HG03108 (cell line): ENCODE data around the gene HOXB3.
A peak's percentile ranks its signal among the peaks of the same experiment; 100 is the strongest.
"Not testable (repeated sequence)": the region's sequence is repeated elsewhere in the genome, so short reads cannot be mapped to it uniquely, and the experiment has no call there.

ENCODE experiments used
- ATAC-seq: cut with Tn5 transposase; IDR thresholded peaks from one replicate; pipeline ENCODE4 v1.9.1; 2021; ENCODE audit warnings: moderate library complexity; ENCODE audit not compliant: unreplicated experiment

HOXB3 gene

GRCh38 chr17:48547808-48548522 lies 42.1 kb downstream of the HOXB3 start:
- ATAC-seq: no peak

GRCh38 chr17:48546924-48547807 lies 42.9 kb downstream of the HOXB3 start:
- no peak for ATAC-seq

- ATAC-seq: no peak
Measured at GRCh38 chr17:48546137-48546923, 43.7 kb downstream of the HOXB3 start.

- no peak for ATAC-seq
Measured at GRCh38 chr17:48545539-48545938, 44.5 kb downstream of the HOXB3 start.

- ATAC-seq: no peak
Measured at GRCh38 chr17:48545022-48545375, 45.0 kb downstream of the HOXB3 start, which contains the start of gene HOXB2. Gene HOXB2 (minus strand): TSS chr17:48545109. CDS start chr17:48544911, 198 bp downstream.

GRCh38 chr17:48544349-48545021 lies 45.6 kb downstream of the HOXB3 start:
- ATAC-seq: no peak

GRCh38 chr17:48543854-48544348 lies 46.1 kb downstream of the HOXB3 start:
- ATAC-seq: no peak

- peak; percentile 60 for ATAC-seq
Measured at GRCh38 chr17:48543107-48543853, 46.8 kb downstream of the HOXB3 start.

- ATAC-seq: no peak
Measured at GRCh38 chr17:48542698-48543106, 47.3 kb downstream of the HOXB3 start.

- ATAC-seq: no peak
Measured at GRCh38 chr17:48542114-48542656, 47.9 kb downstream of the HOXB3 start.

GRCh38 chr17:48541577-48542113 lies 48.4 kb downstream of the HOXB3 start:
- no peak for ATAC-seq

- ATAC-seq: no peak
Measured at GRCh38 chr17:48541036-48541576, 48.9 kb downstream of the HOXB3 start.

- no peak for ATAC-seq
Measured at GRCh38 chr17:48540213-48540612, 49.8 kb downstream of the HOXB3 start.

- no peak for ATAC-seq
Measured at GRCh38 chr17:48539177-48539576, 50.9 kb downstream of the HOXB3 start.

GRCh38 chr17:48537316-48537715 lies 52.7 kb downstream of the HOXB3 start:
- no peak for ATAC-seq

- ATAC-seq: not testable (repeated sequence)
Measured at GRCh38 chr17:48535793-48536559, 54.1 kb downstream of the HOXB3 start.

- ATAC-seq: no peak
Measured at GRCh38 chr17:48532261-48532660, 57.8 kb downstream of the HOXB3 start.

- ATAC-seq: no peak
Measured at GRCh38 chr17:48530887-48531272, 59.2 kb downstream of the HOXB3 start, which contains the start of gene HOXB1. Gene HOXB1 (minus strand): TSS chr17:48531011. CDS start chr17:48530904, 107 bp downstream.
